ENCODE data around the gene ABR.

The ABR gene

DNA sequence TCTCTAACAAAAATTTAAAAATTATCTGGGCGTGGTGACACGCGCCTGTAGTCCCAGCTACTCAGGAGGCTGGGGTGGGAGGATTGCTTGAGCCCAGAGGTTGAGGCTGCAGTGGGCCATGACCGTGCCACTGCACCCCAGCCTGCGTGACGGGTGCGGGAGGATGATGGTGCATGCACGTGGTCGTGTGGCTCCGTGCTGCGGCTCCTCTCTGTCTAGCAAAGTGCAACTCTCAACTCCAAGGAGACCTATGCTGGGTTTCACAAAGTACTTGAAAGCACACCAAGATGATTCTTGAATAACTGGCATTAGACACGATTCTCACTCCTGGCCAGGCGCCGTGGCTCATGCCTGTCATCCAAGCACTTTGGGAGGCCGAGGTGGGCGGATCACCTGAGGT, 226.0 kb downstream of the ABR start:
- Histone ChIP-seq H3K4me3 (no peak overlapping the region), H3K9me3 (no peaks in the 10 kb centered on the region), H3K36me3 (replicated peaks) (no peaks in the 10 kb centered on the region), H3K4me1 (peaks cover 11% of the 10 kb centered on the region), H3K27me3 (ENCODE audit: low read depth) (no peaks in the 10 kb centered on the region)
- in situ Hi-C loops (cut with MboI; ENCODE audit: low sequenced_read_pairs), result no loop called here
- no peak for DNase-seq (ENCODE audit: low spot score in 2 of 2)

Data from HAP-1 (cell line).